Small intestine (tissue), 7 donors: ENCODE measurements around the gene KRT83. TPM values are rescaled to one million over a fixed set of nuclear protein-coding genes. Genes with fewer than 3 reads are reported as not detected.
"Not testable (repeated sequence)": the region's sequence is repeated elsewhere in the genome, so short reads cannot be mapped to it uniquely, and the experiment has no call there.

ENCODE experiments used
- DNase-seq, 2 donors: peaks; one replicate each; pipeline versions ENCODE4 v3.0.0 to v3.0.0-alpha.2; 2013
- FAIRE-seq: peaks from 2 replicates; lab custom pipeline; 2012; peaks lifted over from hg19 to GRCh38; lab: Jason Lieb, UNC
- H3K27ac ChIP-seq, 3 donors: one replicate each; pipeline ENCODE4 v1.5.1; 2013; ENCODE audit warnings: low read length in 2 of 3, mild to moderate bottlenecking in 2 of 3, control low read depth in 1 of 3, inconsistent platforms in 1 of 3, low read depth in 1 of 3, moderate library complexity in 1 of 3
- H3K27me3 ChIP-seq, 3 donors: one replicate each; pipeline ENCODE4 v1.6.1; 2013; ENCODE audit warnings: low read length in 3 of 3, inconsistent platforms in 1 of 3; ENCODE audit not compliant: control insufficient read depth in 3 of 3, insufficient read depth in 3 of 3
- H3K36me3 ChIP-seq, 3 donors: one replicate each; pipeline ENCODE4 v1.6.1; 2013; ENCODE audit warnings: low read length in 3 of 3, inconsistent platforms in 1 of 3, low read depth in 1 of 3, mild to moderate bottlenecking in 1 of 3, moderate library complexity in 1 of 3; ENCODE audit not compliant: control insufficient read depth in 3 of 3, insufficient read depth in 2 of 3
- H3K4me1 ChIP-seq, 3 donors: one replicate each; pipeline ENCODE4 v1.6.1; 2013; ENCODE audit warnings: low read length in 2 of 3, inconsistent platforms in 1 of 3, low read depth in 1 of 3, mild to moderate bottlenecking in 1 of 3, moderate library complexity in 1 of 3; ENCODE audit not compliant: control insufficient read depth in 3 of 3, insufficient read depth in 2 of 3
- H3K4me3 ChIP-seq, 3 donors: one replicate each; pipeline ENCODE4 v1.5.1; 2013; ENCODE audit warnings: low read length in 3 of 3, control low read depth in 1 of 3, inconsistent platforms in 1 of 3, low read depth in 1 of 3, mild to moderate bottlenecking in 1 of 3, moderate library complexity in 1 of 3
- H3K9me3 ChIP-seq, 2 donors: one replicate each; pipeline ENCODE4 v1.6.1; 2013; ENCODE audit warnings: low read depth in 1 of 2, low read length in 1 of 2; ENCODE audit not compliant: control insufficient read depth in 2 of 2, insufficient read depth in 1 of 2
- WGBS, 3 donors: extraction: QIAGEN DNeasy Blood & Tissue Kit; methylation state at CpG; one replicate each; pipeline ENCODE4 v1.1.7; 2013; 5-methylcytosine and 5-hydroxymethylcytosine counted together
- polyA plus RNA-seq, 4 donors: library from polyadenylated mRNA; stranded (reverse) in 3 of 4; unstranded in 1 of 4; fragments of 200-250 nt in 3 of 4; fragments of 120-200 nt in 1 of 4; gene quantifications; one replicate each; pipeline versions ENCODE4 v1.2.1 to v1.2.3, GENCODE V29; 2013
- donor health status: healthy with polysubstance abuse.
- donor health status: control.
- donor health status: control.
- donor health status: Bipolar disorder and iron deficiency.
- donor health status: healthy.

KRT83 gene
- polyA plus RNA-seq, 4 donors: 0.03 TPM; not detected in 3

GRCh38 chr12:52322069-52322468, 871 bp upstream of the KRT83 start:
- H3K36me3 ChIP-seq: no peaks in the 10 kb centered on the region
- WGBS, 3 donors: 86 to 94% (median 94%) methylated on average over 1 of the region's 1 CpG
- H3K4me1 ChIP-seq: no peaks in the 10 kb centered on the region
- no peak for FAIRE-seq
- H3K27ac ChIP-seq: no peak overlapping the region
- DNase-seq: no peak
- peaks cover 0 to 24% (median 5%) of the 10 kb centered on the region in 3 donors for H3K27me3 ChIP-seq
- H3K4me3 ChIP-seq: no peak overlapping the region
- H3K9me3 ChIP-seq: no peaks in the 10 kb centered on the region

- peaks cover 0 to 24% (median 5%) of the 10 kb centered on the region in 3 donors for H3K27me3 ChIP-seq
- no peaks in the 10 kb centered on the region for H3K36me3 ChIP-seq
- no peaks in the 10 kb centered on the region for H3K9me3 ChIP-seq
- DNase-seq: no peak
- no peak overlapping the region for H3K27ac ChIP-seq
- WGBS, 3 donors: 60 to 66% (median 62%) methylated on average over 4 of the region's 4 CpGs
- H3K4me3 ChIP-seq: no peak overlapping the region
- no peak for FAIRE-seq
- H3K4me1 ChIP-seq: no peaks in the 10 kb centered on the region
Observed at GRCh38 chr12:52321418-52321817, 220 bp upstream of the KRT83 start.

- FAIRE-seq (no peak), DNase-seq (peak in 1 of 2 donors; percentile 8)
- peaks cover 0 to 24% (median 5%) of the 10 kb centered on the region in 3 donors for H3K27me3 ChIP-seq
- no peak overlapping the region for H3K27ac ChIP-seq
- H3K4me3 ChIP-seq: no peak overlapping the region
- WGBS, 3 donors: 57 to 64% (median 61%) methylated on average over 11 of the region's 11 CpGs
- no peaks in the 10 kb centered on the region for H3K36me3 ChIP-seq
- H3K9me3 ChIP-seq: no peaks in the 10 kb centered on the region
- no peaks in the 10 kb centered on the region for H3K4me1 ChIP-seq
Observed at GRCh38 chr12:52319097-52319496, 2.1 kb downstream of the KRT83 start.

- no peaks in the 10 kb centered on the region for H3K4me1 ChIP-seq
- no peaks in the 10 kb centered on the region for H3K36me3 ChIP-seq
- WGBS, 3 donors: 80 to 84% (median 84%) methylated on average over 10 to 11 of the region's 11 CpGs
- H3K4me3 ChIP-seq: no peak overlapping the region
- H3K27ac ChIP-seq: no peak overlapping the region
- FAIRE-seq (no peak), DNase-seq (no peak)
- peaks cover 0 to 24% (median 5%) of the 10 kb centered on the region in 3 donors for H3K27me3 ChIP-seq
- H3K9me3 ChIP-seq: no peaks in the 10 kb centered on the region
Observed at GRCh38 chr12:52318241-52318990, 2.8 kb downstream of the KRT83 start.

- Histone ChIP-seq H3K27ac (no peak overlapping the region), H3K27me3 (peaks cover 0 to 24% (median 5%) of the 10 kb centered on the region in 3 donors), H3K36me3 (no peaks in the 10 kb centered on the region), H3K4me1 (no peaks in the 10 kb centered on the region), H3K9me3 (no peaks in the 10 kb centered on the region), H3K4me3 (no peak overlapping the region)
- FAIRE-seq (no peak), DNase-seq (no peak)
- 88 to 91% (median 89%) methylated on average over 11 to 12 of the region's 12 CpGs for whole genome bisulfite sequencing, 3 donors
Observed at GRCh38 chr12:52317468-52318052, 3.6 kb downstream of the KRT83 start.

GRCh38 chr12:52316701-52317100, 4.5 kb downstream of the KRT83 start:
- 83 to 93% (median 88%) methylated on average over 11 of the region's 11 CpGs for WGBS, 3 donors
- FAIRE-seq: no peak

GRCh38 chr12:52316290-52316689, 4.9 kb downstream of the KRT83 start:
- Histone ChIP-seq H3K27ac (no peak overlapping the region), H3K4me1 (no peaks in the 10 kb centered on the region), H3K27me3 (peaks cover 0 to 21% (median 3%) of the 10 kb centered on the region in 3 donors), H3K9me3 (no peaks in the 10 kb centered on the region), H3K36me3 (no peaks in the 10 kb centered on the region), H3K4me3 (no peak overlapping the region)
- FAIRE-seq (no peak), DNase-seq (no peak)
- WGBS, 3 donors: 83 to 92% (median 90%) methylated on average over 9 of the region's 9 CpGs

More at GRCh38 chr12:52316701-52317100, 4.5 kb downstream of the KRT83 start:
- H3K9me3 ChIP-seq: no peaks in the 10 kb centered on the region
- H3K36me3 ChIP-seq: no peaks in the 10 kb centered on the region
- DNase-seq: no peak
- H3K27ac ChIP-seq: no peak overlapping the region
- H3K4me1 ChIP-seq: no peaks in the 10 kb centered on the region
- no peak overlapping the region for H3K4me3 ChIP-seq
- H3K27me3 ChIP-seq: peaks cover 0 to 26% (median 3%) of the 10 kb centered on the region in 3 donors

GRCh38 chr12:52315721-52316120, 5.5 kb downstream of the KRT83 start:
- H3K36me3 ChIP-seq, H3K4me1 ChIP-seq, H3K27ac ChIP-seq, H3K9me3 ChIP-seq, H3K4me3 ChIP-seq, FAIRE-seq: not testable (repeated sequence)
- peaks cover 0 to 18% (median 3%) of the 10 kb centered on the region in 3 donors for H3K27me3 ChIP-seq
- WGBS, 3 donors: 46 to 63% (median 55%) methylated on average over 9 of the region's 9 CpGs
- DNase-seq: peak; percentile 20 to 30
